Measurements from ENCODE around the gene IDH3A.
"Not testable (repeated sequence)": the region's sequence is repeated elsewhere in the genome, so short reads cannot be mapped to it uniquely, and the experiment has no call there.

GRCh38 chr15:78151075-78151474 is 1.9 kb downstream of the IDH3A start:
- not testable (repeated sequence) for TF ChIP-seq CTCF (conservative IDR thresholded peaks at IDR 0.05; ENCODE audit: low read length); EZH2phosphoT487 (IDR thresholded peaks at IDR 0.05; ENCODE audit: borderline replicate concordance, low read depth, low read length)
